B cell (primary cell): ENCODE results near the gene SLC16A10.

Experiments used
- CTCF ChIP-seq: fragments of 200-600 bp; IDR thresholded peaks from one replicate; pipeline ENCODE4 v1.8.0; 2022; ENCODE audit warnings: antibody characterized with exemption, mild to moderate bottlenecking
- EZH2 ChIP-seq: IDR thresholded peaks from 2 replicates; pipeline ENCODE4 v1.6.1; 2012; ENCODE audit warnings: borderline replicate concordance, low read depth, mild to moderate bottlenecking, moderate library complexity, low read length; ENCODE audit not compliant: insufficient read depth, poor library complexity, severe bottlenecking

GRCh38 chr6:111122458-111123286, 35.4 kb downstream of the SLC16A10 start:
- TF ChIP-seq CTCF = no peak
- no peak for TF ChIP-seq EZH2
